GM12872 (cell line): ENCODE results near the gene FGFBP1.

Source experiments
- TF ChIP-seq, protein P1 (sequence below): IDR thresholded peaks from 3 replicates; pipeline ENCODE4 v1.5.1; 2011; ENCODE audit warnings: low read depth, mild to moderate bottlenecking, low read length, moderate library complexity; ENCODE audit not compliant: insufficient read depth

The FGFBP1 gene

DNA sequence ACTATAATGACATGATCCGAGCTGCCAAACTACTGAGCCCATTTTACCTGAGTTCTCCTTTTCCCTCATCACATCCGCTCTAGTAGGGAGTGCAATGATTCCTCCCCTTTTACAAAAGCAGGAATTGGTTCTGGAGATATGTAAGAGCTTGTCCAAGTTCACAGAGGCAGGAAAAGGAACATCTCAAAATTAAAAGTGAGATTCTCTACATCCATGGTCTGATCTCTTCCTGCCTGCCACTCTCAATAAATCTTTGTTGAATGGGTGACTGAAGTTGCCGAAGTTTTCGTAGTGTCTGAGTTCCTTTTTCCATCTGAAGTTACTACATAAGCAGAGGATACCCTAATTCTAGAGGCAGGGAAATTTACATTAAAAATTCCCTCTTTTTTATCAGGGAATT is at the start of gene FGFBP1:
Gene FGFBP1 (minus strand): TSS at position 101 of the 400 bp plus-strand sequence. CDS start 2,108 bp downstream, outside the sequence.
- TF ChIP-seq, protein P1, sequence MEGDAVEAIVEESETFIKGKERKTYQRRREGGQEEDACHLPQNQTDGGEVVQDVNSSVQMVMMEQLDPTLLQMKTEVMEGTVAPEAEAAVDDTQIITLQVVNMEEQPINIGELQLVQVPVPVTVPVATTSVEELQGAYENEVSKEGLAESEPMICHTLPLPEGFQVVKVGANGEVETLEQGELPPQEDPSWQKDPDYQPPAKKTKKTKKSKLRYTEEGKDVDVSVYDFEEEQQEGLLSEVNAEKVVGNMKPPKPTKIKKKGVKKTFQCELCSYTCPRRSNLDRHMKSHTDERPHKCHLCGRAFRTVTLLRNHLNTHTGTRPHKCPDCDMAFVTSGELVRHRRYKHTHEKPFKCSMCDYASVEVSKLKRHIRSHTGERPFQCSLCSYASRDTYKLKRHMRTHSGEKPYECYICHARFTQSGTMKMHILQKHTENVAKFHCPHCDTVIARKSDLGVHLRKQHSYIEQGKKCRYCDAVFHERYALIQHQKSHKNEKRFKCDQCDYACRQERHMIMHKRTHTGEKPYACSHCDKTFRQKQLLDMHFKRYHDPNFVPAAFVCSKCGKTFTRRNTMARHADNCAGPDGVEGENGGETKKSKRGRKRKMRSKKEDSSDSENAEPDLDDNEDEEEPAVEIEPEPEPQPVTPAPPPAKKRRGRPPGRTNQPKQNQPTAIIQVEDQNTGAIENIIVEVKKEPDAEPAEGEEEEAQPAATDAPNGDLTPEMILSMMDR: no peak

DNA sequence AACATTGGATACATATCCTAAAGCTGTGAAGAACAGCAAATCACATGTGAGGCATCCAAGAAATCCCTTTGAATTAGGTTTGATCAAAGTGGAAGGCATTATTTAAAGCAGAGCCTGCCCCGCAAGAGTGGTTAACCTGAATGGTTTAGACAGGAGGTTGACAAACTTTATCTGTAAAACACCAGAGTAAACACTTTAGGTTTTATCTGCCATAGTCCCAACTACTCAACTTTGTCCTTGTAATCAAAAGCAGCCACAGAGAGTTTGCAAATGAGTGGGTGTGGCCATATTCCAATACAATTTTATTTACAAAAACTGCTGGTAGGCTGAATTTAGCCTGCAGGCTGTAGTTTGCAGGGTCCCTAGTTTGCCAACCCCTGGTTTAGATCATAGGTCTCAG is 49.7 kb upstream of the FGFBP1 start:
- TF ChIP-seq, protein P1: no peak

DNA sequence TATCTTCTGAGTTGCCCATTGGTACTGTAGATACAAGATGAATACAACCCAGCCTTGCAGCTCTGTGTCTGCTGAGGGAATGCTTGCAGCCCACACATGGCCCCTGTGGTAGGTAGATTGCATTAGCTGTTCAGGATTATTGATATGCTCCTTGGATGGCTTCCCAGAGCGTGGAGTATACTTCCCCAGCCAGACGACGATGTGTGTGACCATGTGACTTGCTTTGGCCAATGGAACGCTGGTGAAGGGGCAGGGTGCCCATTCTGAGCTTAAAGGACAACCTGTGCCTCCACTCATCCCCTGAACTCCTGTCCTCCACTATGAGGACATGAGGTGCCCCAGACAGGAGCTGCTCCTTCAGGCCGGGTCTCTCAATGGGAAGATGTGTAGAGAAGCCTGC is 48.4 kb upstream of the FGFBP1 start:
- TF ChIP-seq, protein P1: no peak

DNA sequence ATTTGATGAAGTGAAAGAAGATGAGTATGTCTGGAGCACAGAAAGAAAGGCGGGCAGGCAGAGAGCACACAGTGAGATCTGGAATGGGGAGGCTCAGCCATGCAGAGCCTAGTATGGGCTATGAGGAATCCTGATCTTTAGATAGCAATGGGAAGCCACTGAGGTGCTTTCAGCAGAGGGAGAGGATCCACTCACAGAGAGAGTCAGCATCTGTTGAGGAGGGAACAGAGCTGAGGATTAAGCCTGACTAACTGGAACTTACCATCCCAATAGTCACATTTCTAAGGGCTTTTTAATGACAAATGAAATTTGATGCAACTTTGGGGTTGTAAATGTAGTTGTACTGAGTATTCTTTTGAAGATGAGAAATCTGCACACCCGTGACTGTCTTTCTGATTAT is 45.1 kb upstream of the FGFBP1 start:
- TF ChIP-seq, protein P1: no peak

DNA sequence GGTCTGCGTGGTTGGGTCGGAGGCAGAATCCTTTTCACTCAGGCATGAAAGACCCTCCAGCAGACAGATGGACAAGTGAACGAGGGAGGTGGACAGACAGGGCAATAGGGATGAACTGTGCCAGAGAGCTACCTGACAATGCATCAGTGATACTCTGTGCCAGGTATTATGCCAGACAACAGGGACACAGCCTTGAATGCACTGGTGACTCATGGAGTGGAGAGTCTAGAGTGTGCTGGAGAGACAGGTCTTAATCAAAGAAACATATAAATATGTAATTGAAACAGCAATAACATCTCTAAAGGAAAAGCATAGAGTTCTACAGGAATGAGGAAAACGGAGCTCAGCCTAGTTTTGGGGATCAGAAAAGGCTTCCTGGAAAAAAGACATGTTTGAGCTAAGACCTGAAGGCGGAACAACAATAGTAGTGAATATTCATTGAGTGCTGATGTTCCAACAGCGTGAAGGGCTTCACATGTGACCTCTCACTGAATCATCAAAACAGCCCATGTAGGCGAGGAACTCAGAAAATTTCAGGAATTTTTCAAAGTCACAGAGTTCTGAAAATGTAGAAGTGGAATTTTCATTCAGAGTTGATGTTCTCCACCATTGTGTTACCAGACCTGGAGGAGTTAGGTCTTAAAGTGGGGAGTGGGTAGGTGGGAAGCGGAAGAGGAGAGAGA is 44.4 kb upstream of the FGFBP1 start:
- TF ChIP-seq, protein P1: no peak

DNA sequence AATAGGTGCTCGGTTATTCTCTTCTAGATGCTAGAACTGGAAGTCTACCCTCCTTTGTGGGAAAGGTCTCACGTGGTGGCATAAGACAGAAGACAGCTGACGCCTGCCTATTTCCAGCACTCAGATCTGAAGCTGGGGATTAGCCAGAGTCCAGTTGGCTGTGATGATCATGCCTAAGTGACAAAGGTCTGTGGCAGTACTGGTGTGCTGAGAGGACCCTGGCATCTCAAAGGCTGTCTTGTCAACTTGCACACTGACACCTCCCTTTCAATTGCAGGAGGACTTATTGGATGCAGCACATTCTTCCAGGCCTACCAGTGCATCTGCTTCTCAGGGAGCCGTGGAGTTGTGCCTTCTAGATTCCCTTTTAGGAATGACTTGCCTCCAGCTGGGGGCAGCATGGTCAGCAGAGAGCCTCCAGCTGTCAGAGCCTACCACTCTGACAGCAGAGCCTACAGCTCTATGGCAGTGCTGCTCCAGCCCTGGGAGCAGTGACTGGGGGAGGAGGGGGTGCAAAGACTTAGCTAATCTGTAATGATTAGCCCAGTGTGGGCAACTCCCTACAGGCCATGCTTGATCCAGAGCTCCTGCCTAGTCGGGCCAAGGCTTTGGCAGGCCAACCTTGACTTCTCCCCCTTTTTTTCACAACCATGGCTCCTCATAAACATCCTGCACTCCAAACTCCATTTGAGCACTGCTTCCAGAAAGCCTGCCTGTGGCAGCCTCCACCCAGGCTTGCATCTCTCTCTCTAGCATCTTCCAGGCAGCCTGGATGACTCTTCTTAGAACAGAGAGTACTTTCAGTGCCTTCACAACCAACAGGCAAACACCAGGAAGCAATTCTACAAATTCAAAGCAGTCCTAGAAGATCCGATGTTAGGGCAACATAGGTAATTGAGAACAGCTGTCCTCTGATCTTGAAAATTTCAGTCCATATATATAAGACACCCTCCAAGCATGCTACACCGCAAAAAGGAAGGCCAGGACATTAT is 38.2 kb upstream of the FGFBP1 start:
- TF ChIP-seq, protein P1: no peak

DNA sequence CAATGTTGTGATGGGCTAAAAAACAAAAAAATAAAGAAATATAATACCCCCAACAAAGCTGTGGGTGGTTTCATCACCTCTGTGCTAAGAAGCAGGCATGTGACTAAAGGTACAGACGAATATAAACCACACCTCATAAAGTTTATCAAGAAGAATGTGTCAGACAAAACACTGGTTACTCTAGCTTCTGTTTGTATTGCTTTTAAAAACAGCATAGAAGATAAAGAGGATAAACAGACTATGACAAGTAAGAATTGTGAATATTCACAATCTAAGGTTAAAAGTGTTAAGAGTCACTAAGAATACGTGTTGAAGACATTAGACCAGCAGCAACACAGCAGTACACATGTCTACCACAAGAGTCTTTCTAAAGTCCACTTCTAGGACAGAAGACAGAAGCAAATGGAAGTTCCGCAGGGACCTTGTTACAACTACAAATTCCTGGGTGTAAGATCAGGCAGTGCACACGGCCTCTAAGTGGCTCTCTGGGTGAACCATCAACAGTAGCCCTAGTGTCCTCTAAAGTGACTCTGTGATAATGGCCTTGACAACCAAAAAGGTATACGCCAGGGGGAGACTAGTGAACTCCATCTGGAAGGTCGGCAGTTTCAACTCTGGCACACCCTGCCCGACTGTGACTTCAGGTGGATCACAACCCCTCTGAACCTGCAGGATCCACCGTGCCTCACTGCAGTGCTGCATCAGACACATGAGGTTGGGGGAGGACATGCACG is 32.7 kb upstream of the FGFBP1 start:
- TF ChIP-seq, protein P1: no peak
